GM12873 (cell line): ENCODE results near the gene C10orf90.

ENCODE experiments used
- CTCF ChIP-seq: IDR thresholded peaks from 2 replicates; pipeline ENCODE4 v1.5.1; 2012; ENCODE audit warnings: low read depth, mild to moderate bottlenecking, moderate library complexity, low read length, control low read depth; ENCODE audit not compliant: insufficient read depth; ENCODE audit errors: missing control alignments

C10orf90 gene

GRCh38 chr10:126375926-126376554 lies 294.5 kb downstream of the C10orf90 start:
- no peak for TF ChIP-seq CTCF

DNA sequence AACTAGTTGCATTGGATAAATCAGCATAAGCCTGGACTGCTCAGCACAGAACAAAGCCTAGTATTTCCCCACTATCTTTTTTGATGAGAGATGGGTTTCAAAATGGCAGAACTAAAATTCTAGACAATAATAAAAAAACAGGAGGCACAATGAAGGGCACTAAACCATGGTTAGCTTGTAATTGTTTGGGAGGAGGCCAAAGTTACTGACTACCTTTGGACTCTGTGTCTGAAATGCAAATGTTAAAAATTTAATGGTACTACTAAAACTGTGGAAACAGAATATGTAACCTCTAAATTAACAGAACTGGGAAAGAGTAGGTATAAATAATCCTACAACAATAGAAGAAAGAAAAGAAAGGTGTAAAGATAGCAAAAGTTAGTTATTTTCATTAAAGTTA lies 295.2 kb downstream of the C10orf90 start:
- no peak for TF ChIP-seq CTCF
